GM10248 (cell line): ENCODE data around the gene ADAM22.

Source experiments
- CTCF ChIA-PET: fragments of 300-600 bp; sonication (Branson Sonifier 250); formaldehyde crosslinking; extraction: SDS; loops from one replicate; lab custom pipeline; 2021; ENCODE audit warnings: antibody characterized with exemption; lab: Yijun Ruan, JAX
- POLR2A ChIA-PET: fragments of 350-650 bp; sonication (Branson Sonifier 250); formaldehyde crosslinking; extraction: SDS; loops from one replicate; lab custom pipeline; 2020; ENCODE audit warnings: antibody characterized with exemption; lab: Yijun Ruan, JAX
- DNase-seq: peaks from one replicate; pipeline ENCODE4 v3.0.0; 2012; ENCODE audit errors: extremely low spot score
- TF ChIP-seq, protein P1 (sequence below): IDR thresholded peaks from 2 replicates; pipeline ENCODE4 v1.5.1; 2012; ENCODE audit warnings: mild to moderate bottlenecking, low read depth; ENCODE audit errors: extremely low read depth, missing control alignments, control extremely low read depth

The ADAM22 gene

DNA sequence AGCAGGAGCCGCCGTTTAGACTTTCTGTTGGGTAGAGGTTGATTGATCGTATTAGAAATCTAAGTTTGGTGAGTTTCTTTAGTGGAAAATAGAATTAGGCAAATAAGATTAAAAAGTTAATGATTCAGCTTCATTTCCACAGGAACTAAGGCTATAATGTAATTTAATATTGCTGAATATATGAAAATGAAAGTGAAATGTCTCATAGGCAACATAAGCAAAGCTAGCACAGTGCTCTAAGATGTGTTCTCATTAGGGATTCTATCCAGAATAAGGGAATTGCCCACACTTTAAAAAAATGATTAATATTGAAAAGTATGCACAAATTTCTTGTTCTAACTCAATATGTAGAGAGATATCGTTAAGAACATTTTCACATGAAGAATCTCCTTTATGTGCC, 238.8 kb downstream of the ADAM22 start:
- CTCF ChIA-PET: no interaction called here
- TF ChIP-seq, protein P1, sequence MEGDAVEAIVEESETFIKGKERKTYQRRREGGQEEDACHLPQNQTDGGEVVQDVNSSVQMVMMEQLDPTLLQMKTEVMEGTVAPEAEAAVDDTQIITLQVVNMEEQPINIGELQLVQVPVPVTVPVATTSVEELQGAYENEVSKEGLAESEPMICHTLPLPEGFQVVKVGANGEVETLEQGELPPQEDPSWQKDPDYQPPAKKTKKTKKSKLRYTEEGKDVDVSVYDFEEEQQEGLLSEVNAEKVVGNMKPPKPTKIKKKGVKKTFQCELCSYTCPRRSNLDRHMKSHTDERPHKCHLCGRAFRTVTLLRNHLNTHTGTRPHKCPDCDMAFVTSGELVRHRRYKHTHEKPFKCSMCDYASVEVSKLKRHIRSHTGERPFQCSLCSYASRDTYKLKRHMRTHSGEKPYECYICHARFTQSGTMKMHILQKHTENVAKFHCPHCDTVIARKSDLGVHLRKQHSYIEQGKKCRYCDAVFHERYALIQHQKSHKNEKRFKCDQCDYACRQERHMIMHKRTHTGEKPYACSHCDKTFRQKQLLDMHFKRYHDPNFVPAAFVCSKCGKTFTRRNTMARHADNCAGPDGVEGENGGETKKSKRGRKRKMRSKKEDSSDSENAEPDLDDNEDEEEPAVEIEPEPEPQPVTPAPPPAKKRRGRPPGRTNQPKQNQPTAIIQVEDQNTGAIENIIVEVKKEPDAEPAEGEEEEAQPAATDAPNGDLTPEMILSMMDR: no peak
- DNase-seq: no peak
- POLR2A ChIA-PET: no interaction called here

- ChIA-PET POLR2A (no interaction called here), CTCF (interaction anchor here (1.4 kb wide), 1 partner anchor 10 kb away, joined by 4 read pairs; no protein-coding TSS in a partner anchor)
- no peak for DNase-seq
- TF ChIP-seq, protein P1: no peak
These were observed 242.1 kb downstream of the ADAM22 start for GRCh38 chr7:88176190-88176589.

DNA sequence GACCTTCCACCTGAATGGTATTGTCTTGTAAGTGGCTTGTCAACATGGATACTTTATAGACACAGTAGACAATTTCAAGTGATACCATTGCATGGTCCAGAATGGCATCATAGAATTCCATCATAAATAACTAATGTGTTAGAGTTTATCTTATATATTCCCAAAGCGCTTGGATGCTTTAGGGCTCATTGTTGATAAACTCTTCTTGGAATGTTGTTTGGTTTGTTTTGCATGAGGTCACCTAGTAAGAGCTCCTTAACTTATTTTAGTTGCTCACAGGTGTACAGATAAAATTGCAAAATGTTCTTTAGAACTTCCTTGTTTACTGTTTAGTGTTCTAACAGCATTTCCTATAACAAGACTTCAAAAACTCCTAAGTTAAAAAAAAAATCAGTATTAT, 249.0 kb downstream of the ADAM22 start:
- TF ChIP-seq, protein P1: no peak
- POLR2A ChIA-PET: no interaction called here
- CTCF ChIA-PET: interaction anchor here (1.0 kb wide), 1 partner anchor 19 kb away, joined by 3 read pairs; no protein-coding TSS in a partner anchor
- no peak for DNase-seq

- TF ChIP-seq, protein P1: no peak
- DNase-seq: no peak
- CTCF ChIA-PET: interaction anchor here (0.5 to 4.5 kb wide), 7 partner anchors 8 to 185 kb away, joined by 3 to 17 read pairs (median 4); no protein-coding TSS in a partner anchor
- POLR2A ChIA-PET: no interaction called here
These were observed 250.8 kb downstream of the ADAM22 start for GRCh38 chr7:88184848-88185304.

GRCh38 chr7:88185650-88186049, 251.6 kb downstream of the ADAM22 start:
- no peak for DNase-seq
- CTCF ChIA-PET: interaction anchor here (1.4 to 4.5 kb wide), 5 partner anchors 11 to 148 kb away, joined by 3 to 17 read pairs (median 7); no protein-coding TSS in a partner anchor
- POLR2A ChIA-PET: no interaction called here
- TF ChIP-seq, protein P1: no peak

DNA sequence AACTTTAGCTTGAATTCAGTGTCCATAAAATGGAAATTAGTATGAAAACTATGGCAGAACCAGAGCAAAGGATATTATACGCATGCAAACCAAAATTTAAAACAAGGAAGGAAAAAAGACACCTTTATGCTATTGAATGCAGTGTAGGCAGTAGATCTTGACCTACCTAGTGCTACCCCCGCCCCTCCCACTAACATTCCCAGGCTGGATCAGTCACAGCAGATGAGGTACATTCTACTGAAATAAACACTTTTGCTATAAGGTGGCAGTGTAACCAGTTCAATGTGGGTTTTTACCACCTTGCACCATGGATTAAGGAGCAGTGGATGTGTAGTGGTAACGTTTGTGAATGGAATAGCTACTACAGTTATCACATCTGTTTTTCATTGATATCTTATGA, 257.9 kb downstream of the ADAM22 start:
- CTCF ChIA-PET: interaction anchor here (0.9 to 2.5 kb wide), 4 partner anchors 18 to 22 kb away, joined by 3 to 7 read pairs (median 4); no protein-coding TSS in a partner anchor
- DNase-seq: no peak
- POLR2A ChIA-PET: no interaction called here
- TF ChIP-seq, protein P1: no peak
